OCI-LY7 (cell line): ENCODE measurements around the gene UBE3C.

ENCODE experiments used
- CTCF ChIP-seq: fragments of 200-600 bp; sonication (generic); conservative IDR thresholded peaks from 2 replicates; pipeline ENCODE4 v1.5.1; 2014; ENCODE audit warnings: mild to moderate bottlenecking, antibody characterized with exemption, low read length, moderate library complexity, mixed read lengths
- EZH2phosphoT487 ChIP-seq: fragments of 200-600 bp; sonication (generic); IDR thresholded peaks from 2 replicates; pipeline ENCODE4 v1.6.1; 2018; ENCODE audit warnings: low read depth, borderline replicate concordance, mild to moderate bottlenecking, mixed run types, antibody characterized with exemption, low read length, moderate library complexity, mixed read lengths

- TF ChIP-seq CTCF: no peak
- TF ChIP-seq EZH2phosphoT487: no peak
Measured at GRCh38 chr7:157132796-157133195, 5.9 kb upstream of the UBE3C start.
